Jurkat, Clone E6-1 (cell line): ENCODE data around the gene ANO1.

ENCODE experiments used
- DNase-seq: peaks from one replicate; pipeline ENCODE4 v3.0.0-alpha.2; 2011; ENCODE audit warnings: low read depth, low spot score
- H3K4me3 ChIP-seq: 2 replicates; pipeline ENCODE4 v1.5.1; 2011; ENCODE audit warnings: mild to moderate bottlenecking, low read length, control low read depth, moderate library complexity

The ANO1 gene

GRCh38 chr11:70145071-70145470 is 67.0 kb downstream of the ANO1 start:
- no peak overlapping the region for H3K4me3 ChIP-seq
- no peak for DNase-seq

GRCh38 chr11:70145841-70146240 is 67.7 kb downstream of the ANO1 start:
- no peak overlapping the region for H3K4me3 ChIP-seq

GRCh38 chr11:70146299-70146698 is 68.2 kb downstream of the ANO1 start:
- DNase-seq: no peak
- H3K4me3 ChIP-seq: no peak overlapping the region

More at GRCh38 chr11:70145841-70146240, 67.7 kb downstream of the ANO1 start:
- DNase-seq: no peak

DNA sequence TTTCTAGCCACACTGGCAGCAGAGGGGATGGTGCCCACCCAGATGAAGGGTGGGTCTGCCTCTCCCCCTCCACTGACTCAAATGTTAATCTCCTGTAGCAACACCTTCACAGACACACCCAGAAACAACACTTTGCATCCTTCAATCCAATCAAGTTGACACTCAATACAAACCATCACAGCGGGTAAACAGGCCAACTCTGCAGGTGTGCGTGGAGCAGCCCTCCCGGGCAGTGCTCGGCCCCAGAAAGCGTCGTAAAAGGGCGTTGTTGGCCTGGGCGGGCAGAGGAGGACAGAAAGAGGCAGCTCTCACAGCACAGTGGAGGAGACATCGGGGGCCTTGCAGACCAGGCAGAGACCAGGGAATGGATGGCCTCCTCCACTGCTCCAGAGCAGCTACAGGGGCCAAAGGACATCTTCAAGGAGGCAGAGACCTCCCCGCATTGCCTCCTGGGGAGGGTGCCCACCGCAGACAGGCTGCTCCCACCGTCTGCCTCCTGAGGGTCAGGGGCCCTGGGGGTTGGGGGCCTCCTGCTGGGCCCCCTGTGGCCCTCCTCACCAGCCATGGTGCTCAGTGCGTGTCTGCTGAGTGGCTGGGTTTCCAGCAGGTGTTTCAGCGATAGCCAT is 68.9 kb downstream of the ANO1 start:
- DNase-seq: no peak
- no peak overlapping the region for H3K4me3 ChIP-seq

DNA sequence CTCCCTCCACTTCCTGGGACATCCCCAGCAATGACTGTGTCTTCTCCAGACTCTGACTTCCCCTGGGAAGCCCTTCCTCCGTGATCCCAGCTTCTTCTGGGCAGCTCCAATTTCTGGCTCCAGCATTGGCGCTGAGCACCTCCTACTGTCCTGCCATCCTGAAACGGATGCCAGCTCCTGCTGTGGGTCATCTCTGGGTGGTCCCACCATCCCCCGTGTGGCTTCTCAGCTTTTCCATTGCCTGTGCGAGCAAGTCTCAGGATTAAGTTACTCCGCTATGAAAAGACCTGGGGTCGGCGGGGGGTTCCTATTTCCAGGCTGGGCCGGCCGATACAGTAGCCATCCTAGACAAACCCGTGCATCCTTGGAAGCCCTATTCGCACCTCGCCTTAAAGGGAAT is 69.6 kb downstream of the ANO1 start:
- no peak overlapping the region for H3K4me3 ChIP-seq
- DNase-seq: no peak

DNA sequence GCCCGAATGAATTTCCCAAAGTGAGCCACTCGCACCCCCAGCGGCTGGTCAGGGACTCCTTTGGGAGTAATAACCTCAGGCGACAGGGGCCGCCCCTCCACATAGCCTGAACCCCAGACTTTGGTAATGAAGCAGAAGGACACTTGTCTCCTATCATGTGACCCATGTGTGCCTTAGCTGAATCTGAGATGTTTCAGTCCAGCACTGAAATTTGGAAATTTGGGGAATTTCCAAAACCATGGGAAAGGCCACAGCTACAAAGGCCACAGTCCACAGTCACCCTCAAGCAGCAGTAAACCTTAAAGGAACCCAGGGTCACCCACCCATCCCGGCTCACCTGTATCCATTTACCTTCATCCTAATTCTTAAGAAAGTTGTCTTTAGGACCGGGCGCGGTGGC is 73.6 kb downstream of the ANO1 start:
- DNase-seq: no peak
- H3K4me3 ChIP-seq: no peak overlapping the region

- no peak for DNase-seq
- no peak overlapping the region for H3K4me3 ChIP-seq
Measured at GRCh38 chr11:70153133-70153727, 75.1 kb downstream of the ANO1 start.

DNA sequence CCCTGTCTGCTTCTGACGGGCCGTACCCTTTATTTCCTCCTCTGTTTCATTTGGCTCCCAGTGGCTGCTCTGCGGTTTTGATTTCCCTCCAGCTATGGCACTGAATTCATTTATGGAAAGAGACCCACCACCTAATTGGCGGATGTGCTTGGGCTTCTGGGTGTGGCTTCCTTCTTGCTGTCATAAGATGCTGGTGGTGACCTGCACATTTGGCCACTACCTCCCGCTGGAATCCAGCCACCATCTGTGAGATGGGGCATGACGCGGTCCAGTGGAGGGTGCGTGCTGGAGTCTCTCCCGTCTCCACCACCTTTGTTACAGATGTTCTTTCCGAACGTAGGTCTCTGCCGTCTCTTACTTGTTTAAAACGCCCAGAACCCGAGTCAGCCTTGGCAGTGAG is 77.3 kb downstream of the ANO1 start:
- H3K4me3 ChIP-seq: no peak overlapping the region
- no peak for DNase-seq

GRCh38 chr11:70156291-70157037 is 78.3 kb downstream of the ANO1 start:
- no peak for DNase-seq
- H3K4me3 ChIP-seq: no peak overlapping the region

- DNase-seq: no peak
- H3K4me3 ChIP-seq: no peak overlapping the region
Measured at GRCh38 chr11:70158201-70158600, 80.1 kb downstream of the ANO1 start.

GRCh38 chr11:70158757-70159389 is 80.8 kb downstream of the ANO1 start:
- no peak for DNase-seq
- H3K4me3 ChIP-seq: no peak overlapping the region

- no peak overlapping the region for H3K4me3 ChIP-seq
- no peak for DNase-seq
Measured at GRCh38 chr11:70159627-70160570, 81.8 kb downstream of the ANO1 start.

DNA sequence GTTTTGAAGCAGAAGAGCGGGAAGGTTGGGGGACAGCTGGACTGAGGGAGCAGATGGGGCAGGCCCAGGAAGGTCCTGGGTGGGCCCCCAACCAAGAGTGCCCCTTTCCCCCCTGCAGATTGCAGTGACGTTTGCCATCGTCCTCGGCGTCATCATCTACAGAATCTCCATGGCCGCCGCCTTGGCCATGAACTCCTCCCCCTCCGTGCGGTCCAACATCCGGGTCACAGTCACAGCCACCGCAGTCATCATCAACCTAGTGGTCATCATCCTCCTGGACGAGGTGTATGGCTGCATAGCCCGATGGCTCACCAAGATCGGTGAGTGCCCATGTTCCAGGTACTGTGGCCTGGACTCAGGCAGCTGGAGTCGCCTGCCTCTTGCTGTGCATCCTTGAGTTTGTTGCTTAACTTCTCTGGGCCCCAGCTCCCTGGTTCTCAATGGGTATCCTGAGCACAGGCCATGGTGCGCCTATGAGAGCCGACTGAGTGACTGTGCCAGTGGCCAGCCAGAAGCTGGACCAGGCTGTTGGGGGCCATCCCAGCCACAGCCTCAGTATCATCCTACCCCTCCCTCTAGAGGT is 83.0 kb downstream of the ANO1 start:
- DNase-seq: no peak
- H3K4me3 ChIP-seq: no peak overlapping the region

DNA sequence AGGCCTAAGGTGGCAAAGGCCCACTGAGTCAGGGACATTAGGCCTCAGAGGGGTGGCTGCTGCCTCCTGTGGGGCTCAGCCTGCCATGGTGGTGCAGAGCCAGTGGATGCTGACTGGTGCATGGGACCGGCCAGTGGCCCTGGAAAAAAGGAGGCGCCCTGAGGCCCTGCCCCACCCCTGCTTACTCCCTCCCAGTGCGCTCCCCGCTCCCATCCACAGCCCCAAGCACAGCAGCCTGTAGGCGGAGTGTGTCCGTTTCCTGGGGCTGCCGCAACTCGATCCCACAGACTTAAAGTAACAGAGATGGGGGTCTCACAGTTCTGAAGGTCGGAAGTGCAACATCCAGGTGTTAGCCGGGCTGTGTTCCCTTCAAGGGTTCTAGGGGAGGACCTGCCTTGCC is 86.6 kb downstream of the ANO1 start:
- DNase-seq: no peak

GRCh38 chr11:70167120-70167519 is 89.0 kb downstream of the ANO1 start:
- DNase-seq: no peak

More for the DNA sequence above, 86.6 kb downstream of the ANO1 start:
- H3K4me3 ChIP-seq: no peak overlapping the region

GRCh38 chr11:70167723-70168404 is 89.7 kb downstream of the ANO1 start:
- DNase-seq: no peak
- no peak overlapping the region for H3K4me3 ChIP-seq

More at GRCh38 chr11:70167120-70167519, 89.0 kb downstream of the ANO1 start:
- H3K4me3 ChIP-seq: no peak overlapping the region

GRCh38 chr11:70168405-70168754 is 90.3 kb downstream of the ANO1 start:
- DNase-seq: no peak

GRCh38 chr11:70169127-70169526 is 91.0 kb downstream of the ANO1 start:
- DNase-seq: no peak
- H3K4me3 ChIP-seq: no peak overlapping the region

More at GRCh38 chr11:70168405-70168754, 90.3 kb downstream of the ANO1 start:
- H3K4me3 ChIP-seq: no peak overlapping the region
